Measurements from ENCODE around the gene SGSM2.

SGSM2 gene

GRCh38 chr17:2366747-2367494 is 29.6 kb downstream of the SGSM2 start:
- no peaks in the 10 kb centered on the region for H3K9me3 ChIP-seq
- in situ Hi-C loops (cut with MboI; ENCODE audit: low sequenced_read_pairs) = no loop called here
- no peaks in the 10 kb centered on the region for H3K4me1 ChIP-seq
- no peak overlapping the region for H3K4me3 ChIP-seq
- no peak for DNase-seq (ENCODE audit: low spot score in 2 of 2)
- peaks cover 5% of the 10 kb centered on the region for H3K36me3 ChIP-seq (replicated peaks)
- H3K27me3 ChIP-seq (ENCODE audit: low read depth) = no peaks in the 10 kb centered on the region

DNA sequence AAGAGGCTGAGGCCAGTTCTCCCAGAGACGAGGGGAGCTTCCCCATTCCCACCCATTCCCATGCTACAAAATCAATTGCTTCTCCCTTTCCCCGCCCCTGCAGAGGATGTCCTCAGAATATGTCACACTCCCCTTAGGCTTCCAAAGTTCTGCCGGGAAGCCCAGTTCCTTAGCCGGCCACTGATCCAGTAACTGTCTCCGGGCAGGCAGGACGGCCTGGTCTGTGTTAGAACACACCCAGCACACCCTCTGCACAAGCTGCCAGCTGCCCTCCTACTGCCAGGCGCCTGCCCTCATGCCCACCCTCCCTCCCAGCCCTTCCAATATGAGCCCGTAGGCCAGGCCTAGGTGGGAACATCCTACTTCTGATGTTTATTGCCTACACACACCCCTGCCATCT is 31.1 kb downstream of the SGSM2 start:
- Histone ChIP-seq H3K27me3 (ENCODE audit: low read depth) (no peaks in the 10 kb centered on the region), H3K9me3 (no peaks in the 10 kb centered on the region), H3K4me1 (no peaks in the 10 kb centered on the region), H3K4me3 (no peak overlapping the region), H3K36me3 (replicated peaks) (peaks cover 5% of the 10 kb centered on the region)
- in situ Hi-C loops (cut with MboI; ENCODE audit: low sequenced_read_pairs) = no loop called here
- DNase-seq (ENCODE audit: low spot score in 2 of 2) = no peak

- Histone ChIP-seq H3K4me1 (no peaks in the 10 kb centered on the region), H3K27me3 (ENCODE audit: low read depth) (no peaks in the 10 kb centered on the region), H3K36me3 (replicated peaks) (peaks cover 5% of the 10 kb centered on the region), H3K9me3 (no peaks in the 10 kb centered on the region), H3K4me3 (no peak overlapping the region)
- in situ Hi-C loops (cut with MboI; ENCODE audit: low sequenced_read_pairs) = no loop called here
- DNase-seq (ENCODE audit: low spot score in 2 of 2) = no peak
Measured at GRCh38 chr17:2369039-2369438, 31.7 kb downstream of the SGSM2 start.

- peaks cover 5% of the 10 kb centered on the region for H3K36me3 ChIP-seq (replicated peaks)
- no peaks in the 10 kb centered on the region for H3K27me3 ChIP-seq (ENCODE audit: low read depth)
- peak in 1 of 2 experiments; percentile 40 for DNase-seq (ENCODE audit: low spot score in 2 of 2)
- in situ Hi-C loops (cut with MboI; ENCODE audit: low sequenced_read_pairs) = no loop called here
- H3K4me3 ChIP-seq = no peak overlapping the region
- no peaks in the 10 kb centered on the region for H3K4me1 ChIP-seq
- no peaks in the 10 kb centered on the region for H3K9me3 ChIP-seq
Measured at GRCh38 chr17:2369551-2370210, 32.4 kb downstream of the SGSM2 start.

DNA sequence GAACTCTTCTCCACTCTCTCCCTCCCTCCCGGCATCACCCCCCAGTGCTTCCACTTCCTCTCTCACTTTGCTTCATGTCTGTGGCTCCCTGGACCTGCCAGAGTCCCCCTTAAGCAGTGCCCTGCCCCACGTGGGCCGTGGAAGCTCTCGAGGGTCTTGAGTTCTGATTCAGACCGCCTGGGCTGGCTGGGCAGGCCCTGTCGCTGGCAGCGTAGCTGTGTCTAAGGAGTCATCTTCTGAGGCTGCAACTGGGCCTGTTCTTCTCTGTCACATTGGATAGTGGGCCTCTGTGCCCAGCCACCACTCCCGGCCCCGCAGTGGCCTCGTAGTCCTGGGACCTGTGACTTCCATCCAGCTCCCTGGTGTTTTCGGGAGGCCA is 32.9 kb downstream of the SGSM2 start:
- Histone ChIP-seq H3K4me1 (no peaks in the 10 kb centered on the region), H3K9me3 (no peaks in the 10 kb centered on the region), H3K4me3 (no peak overlapping the region), H3K36me3 (replicated peaks) (peaks cover 7% of the 10 kb centered on the region; the same call in 1 of the 2 replicates), H3K27me3 (ENCODE audit: low read depth) (no peaks in the 10 kb centered on the region)
- in situ Hi-C loops (cut with MboI; ENCODE audit: low sequenced_read_pairs) = no loop called here
- DNase-seq (ENCODE audit: low spot score in 2 of 2) = no peak

DNA sequence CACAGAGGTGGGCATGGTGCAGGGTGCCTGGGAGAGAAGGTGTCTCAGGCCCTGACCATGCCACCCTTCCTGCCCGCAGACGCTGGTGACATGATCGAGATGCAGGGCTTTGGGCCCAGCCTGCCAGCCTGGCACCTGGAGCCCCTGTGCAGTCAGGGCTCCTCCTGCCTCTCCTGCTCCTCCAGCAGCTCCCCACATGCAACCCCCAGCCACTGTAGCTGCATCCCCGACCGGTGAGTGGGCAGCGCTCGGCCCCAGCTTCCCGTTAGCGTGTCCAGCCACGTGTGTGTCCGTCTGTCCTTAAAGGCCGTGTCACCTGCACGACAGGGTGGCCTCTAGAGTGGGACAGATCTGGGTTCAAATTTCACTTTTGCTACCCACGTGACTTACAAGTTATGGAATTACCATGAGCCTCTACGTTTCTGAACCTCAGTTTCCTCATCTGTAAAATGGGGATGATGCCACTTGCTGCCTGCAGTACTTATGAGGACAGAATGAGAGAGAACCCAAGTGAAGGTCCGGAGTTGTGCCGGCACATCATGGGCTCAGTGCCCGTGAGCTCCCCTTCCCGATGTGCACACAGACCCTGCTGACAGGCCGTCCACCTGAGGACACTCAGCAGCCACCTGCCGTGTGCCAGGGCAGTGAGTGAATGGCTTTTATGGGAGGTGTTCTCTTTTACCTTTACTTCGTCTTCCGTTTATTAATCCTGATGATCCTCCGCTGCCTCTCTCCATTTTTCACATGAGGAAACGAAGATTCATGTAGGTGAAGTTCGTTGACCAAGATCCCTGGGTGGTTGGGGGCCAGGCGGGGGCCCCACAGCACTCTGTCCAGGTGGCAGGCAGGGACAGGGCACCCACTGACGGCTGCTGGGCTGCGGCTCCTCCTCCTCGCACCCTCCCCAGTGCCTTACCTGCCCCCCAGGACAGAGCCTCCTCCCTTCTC is 34.2 kb downstream of the SGSM2 start:
- H3K9me3 ChIP-seq = no peaks in the 10 kb centered on the region
- in situ Hi-C loops (cut with MboI; ENCODE audit: low sequenced_read_pairs) = no loop called here
- H3K4me3 ChIP-seq = no peak overlapping the region
- no peaks in the 10 kb centered on the region for H3K27me3 ChIP-seq (ENCODE audit: low read depth)
- no peak for DNase-seq (ENCODE audit: low spot score in 2 of 2)
- no peaks in the 10 kb centered on the region for H3K4me1 ChIP-seq
- H3K36me3 ChIP-seq (replicated peaks) = peaks cover 11% of the 10 kb centered on the region

GRCh38 chr17:2372180-2372579 is 34.9 kb downstream of the SGSM2 start:
- DNase-seq (ENCODE audit: low spot score in 2 of 2) = no peak
- in situ Hi-C loops (cut with MboI; ENCODE audit: low sequenced_read_pairs) = no loop called here
- Histone ChIP-seq H3K4me3 (no peak overlapping the region), H3K9me3 (no peaks in the 10 kb centered on the region), H3K36me3 (replicated peaks) (peaks cover 17% of the 10 kb centered on the region), H3K27me3 (ENCODE audit: low read depth) (no peaks in the 10 kb centered on the region), H3K4me1 (no peaks in the 10 kb centered on the region)

GRCh38 chr17:2372681-2373080 is 35.4 kb downstream of the SGSM2 start:
- DNase-seq (ENCODE audit: low spot score in 2 of 2) = no peak
- Histone ChIP-seq H3K36me3 (replicated peaks) (peaks cover 17% of the 10 kb centered on the region), H3K4me1 (no peaks in the 10 kb centered on the region), H3K9me3 (no peaks in the 10 kb centered on the region), H3K4me3 (no peak overlapping the region), H3K27me3 (ENCODE audit: low read depth) (no peaks in the 10 kb centered on the region)
- in situ Hi-C loops (cut with MboI; ENCODE audit: low sequenced_read_pairs) = no loop called here

GRCh38 chr17:2373179-2373578 is 35.9 kb downstream of the SGSM2 start:
- in situ Hi-C loops (cut with MboI; ENCODE audit: low sequenced_read_pairs) = no loop called here
- no peak for DNase-seq (ENCODE audit: low spot score in 2 of 2)
- H3K9me3 ChIP-seq = no peaks in the 10 kb centered on the region

DNA sequence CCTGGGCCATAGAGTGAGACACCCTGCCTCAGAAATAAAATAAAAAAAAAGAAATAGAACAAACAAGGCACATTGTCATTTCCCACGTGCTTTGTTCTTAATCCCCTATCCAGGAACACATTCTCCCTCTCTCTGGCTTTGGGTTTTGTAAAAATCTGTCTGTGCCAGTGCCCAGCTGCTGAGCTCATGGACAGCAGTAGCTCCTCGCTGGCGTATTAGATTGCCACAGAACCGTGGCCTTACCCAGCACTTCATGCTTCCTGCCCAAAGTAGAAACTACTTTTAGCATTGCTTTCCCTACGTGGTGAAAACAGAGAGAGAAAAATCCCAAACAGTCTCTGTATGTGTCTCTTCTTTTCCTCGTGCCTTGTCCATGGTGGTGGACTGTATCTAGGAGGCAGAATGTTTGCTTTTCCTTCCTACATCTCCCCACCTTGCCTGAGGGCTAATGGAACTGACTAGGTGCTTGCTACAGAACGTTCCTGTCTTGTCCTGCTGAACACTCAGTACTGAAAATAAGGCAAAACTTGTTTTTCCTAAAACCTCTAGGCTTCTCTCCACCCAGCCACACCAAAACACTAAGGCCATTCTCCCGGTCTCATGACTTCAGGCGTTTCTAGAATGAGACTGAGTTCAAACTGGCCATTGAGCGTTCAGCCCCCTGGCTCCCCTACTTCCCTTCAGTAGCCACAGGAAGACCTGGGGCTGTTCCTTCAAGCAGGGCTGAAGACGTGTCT is 37.4 kb downstream of the SGSM2 start:
- H3K4me1 ChIP-seq = no peaks in the 10 kb centered on the region
- peaks cover 17% of the 10 kb centered on the region for H3K36me3 ChIP-seq (replicated peaks)
- H3K4me3 ChIP-seq = no peak overlapping the region
- DNase-seq (ENCODE audit: low spot score in 2 of 2) = no peak
- H3K9me3 ChIP-seq = no peaks in the 10 kb centered on the region
- no peaks in the 10 kb centered on the region for H3K27me3 ChIP-seq (ENCODE audit: low read depth)
- in situ Hi-C loops (cut with MboI; ENCODE audit: low sequenced_read_pairs) = loop anchor here (5.0 to 25.0 kb wide), 2 partner anchors 48 to 638 kb away; no protein-coding TSS in a partner anchor

More at GRCh38 chr17:2373179-2373578, 35.9 kb downstream of the SGSM2 start:
- H3K27me3 ChIP-seq (ENCODE audit: low read depth) = no peaks in the 10 kb centered on the region
- peaks cover 17% of the 10 kb centered on the region for H3K36me3 ChIP-seq (replicated peaks)
- no peak overlapping the region for H3K4me3 ChIP-seq
- no peaks in the 10 kb centered on the region for H3K4me1 ChIP-seq

DNA sequence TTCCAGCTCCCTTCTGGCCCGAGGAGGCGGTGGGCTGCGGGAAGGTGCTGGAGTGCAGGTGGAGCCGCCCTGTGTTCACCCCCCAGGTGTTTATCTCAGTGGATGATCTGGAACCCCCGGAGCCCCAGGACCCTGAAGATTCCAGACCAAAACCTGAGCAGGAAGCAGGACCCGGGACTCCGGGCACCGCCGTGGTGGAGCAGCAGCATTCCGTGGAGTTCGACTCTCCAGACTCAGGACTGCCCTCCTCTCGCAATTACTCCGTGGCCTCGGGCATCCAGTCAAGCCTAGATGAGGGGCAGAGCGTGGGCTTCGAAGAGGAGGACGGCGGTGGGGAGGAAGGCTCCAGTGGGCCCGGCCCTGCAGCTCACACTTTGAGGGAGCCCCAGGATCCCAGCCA is 38.1 kb downstream of the SGSM2 start:
- in situ Hi-C loops (cut with MboI; ENCODE audit: low sequenced_read_pairs) = loop anchor here (5.0 to 25.0 kb wide), 2 partner anchors 47 to 637 kb away; no protein-coding TSS in a partner anchor
- H3K27me3 ChIP-seq (ENCODE audit: low read depth) = no peaks in the 10 kb centered on the region
- no peak for DNase-seq (ENCODE audit: low spot score in 2 of 2)
- H3K9me3 ChIP-seq = no peaks in the 10 kb centered on the region
- H3K4me1 ChIP-seq = no peaks in the 10 kb centered on the region
- peaks cover 17% of the 10 kb centered on the region for H3K36me3 ChIP-seq (replicated peaks)
- no peak overlapping the region for H3K4me3 ChIP-seq

DNA sequence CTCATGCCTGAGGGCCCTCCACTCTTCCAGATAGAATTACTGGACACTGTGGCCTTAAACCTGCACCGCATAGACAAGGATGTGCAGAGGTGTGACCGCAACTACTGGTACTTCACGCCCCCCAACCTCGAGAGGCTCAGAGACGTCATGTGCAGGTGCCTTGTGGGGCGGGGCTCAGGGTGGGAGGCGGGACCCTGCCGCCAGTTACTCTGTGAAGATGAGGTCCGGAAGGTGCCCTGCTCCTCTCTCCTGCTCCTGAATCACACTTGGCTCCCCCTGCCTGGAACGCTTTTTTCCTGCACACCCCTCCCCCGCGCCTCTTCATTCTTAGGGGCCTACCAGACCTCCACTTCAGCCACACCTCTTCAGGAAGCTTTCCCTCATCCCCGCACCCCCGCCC is 38.8 kb downstream of the SGSM2 start:
- DNase-seq (ENCODE audit: low spot score in 2 of 2) = no peak
- in situ Hi-C loops (cut with MboI; ENCODE audit: low sequenced_read_pairs) = loop anchor here (5.0 to 25.0 kb wide), 2 partner anchors 46 to 636 kb away; no protein-coding TSS in a partner anchor
- no peaks in the 10 kb centered on the region for H3K4me1 ChIP-seq
- H3K36me3 ChIP-seq (replicated peaks) = peaks cover 20% of the 10 kb centered on the region
- no peaks in the 10 kb centered on the region for H3K9me3 ChIP-seq
- no peaks in the 10 kb centered on the region for H3K27me3 ChIP-seq (ENCODE audit: low read depth)
- no peak overlapping the region for H3K4me3 ChIP-seq

DNA sequence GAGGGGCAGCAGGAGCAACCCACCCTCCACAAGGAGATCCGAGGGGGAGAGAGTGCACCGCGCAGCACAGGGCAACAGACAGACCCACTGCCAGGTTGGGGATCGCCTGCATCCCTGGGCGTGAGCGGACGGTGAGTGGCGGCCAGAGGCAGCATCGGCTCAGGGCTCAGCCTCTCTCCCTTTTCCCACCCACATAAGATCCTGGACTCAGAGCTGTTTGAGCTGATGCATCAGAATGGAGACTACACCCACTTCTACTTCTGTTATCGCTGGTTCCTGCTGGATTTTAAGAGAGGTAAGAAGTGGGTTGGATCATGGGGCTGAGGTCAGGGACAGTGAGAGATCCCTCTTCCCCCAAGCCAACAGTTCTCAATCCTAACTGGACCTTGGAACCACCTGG is 40.4 kb downstream of the SGSM2 start:
- in situ Hi-C loops (cut with MboI; ENCODE audit: low sequenced_read_pairs) = loop anchor here (5.0 to 25.0 kb wide), 2 partner anchors 45 to 635 kb away; no protein-coding TSS in a partner anchor
- Histone ChIP-seq H3K36me3 (replicated peaks) (peaks cover 23% of the 10 kb centered on the region), H3K4me1 (peaks cover 2% of the 10 kb centered on the region; the same call in 1 of the 2 replicates)

More for the DNA sequence above, 40.4 kb downstream of the SGSM2 start:
- DNase-seq (ENCODE audit: low spot score in 2 of 2) = no peak
- Histone ChIP-seq H3K4me3 (no peak overlapping the region), H3K9me3 (no peaks in the 10 kb centered on the region), H3K27me3 (ENCODE audit: low read depth) (no peaks in the 10 kb centered on the region)

Measured in HAP-1 (cell line).